Esophagus muscularis mucosa (tissue), 3 donors: Measurements from ENCODE around the gene FAM222A.

Source experiments
- POLR2A ChIP-seq: fragments of 450-650 bp; IDR thresholded peaks from one replicate; pipeline ENCODE4 v1.6.1; 2017; ENCODE audit warnings: antibody characterized with exemption, moderate library complexity, mild to moderate bottlenecking, low read depth
- POLR2AphosphoS5 ChIP-seq, 2 donors: sonication (generic); formaldehyde crosslinking; IDR thresholded peaks; one replicate each; pipeline ENCODE4 v1.6.1; 2017; ENCODE audit warnings: antibody characterized with exemption in 2 of 2
- TF ChIP-seq, protein P1 (sequence below), 3 experiments: fragments of 200-600 bp in 2 of 3; fragments of 450-650 bp in 1 of 3; sonication (generic) in 2 of 3; IDR thresholded peaks; one replicate each; pipeline ENCODE4 v1.5.1; 2017 to 2019; ENCODE audit warnings: antibody characterized with exemption in 3 of 3, mild to moderate bottlenecking in 2 of 3, moderate library complexity in 1 of 3

DNA sequence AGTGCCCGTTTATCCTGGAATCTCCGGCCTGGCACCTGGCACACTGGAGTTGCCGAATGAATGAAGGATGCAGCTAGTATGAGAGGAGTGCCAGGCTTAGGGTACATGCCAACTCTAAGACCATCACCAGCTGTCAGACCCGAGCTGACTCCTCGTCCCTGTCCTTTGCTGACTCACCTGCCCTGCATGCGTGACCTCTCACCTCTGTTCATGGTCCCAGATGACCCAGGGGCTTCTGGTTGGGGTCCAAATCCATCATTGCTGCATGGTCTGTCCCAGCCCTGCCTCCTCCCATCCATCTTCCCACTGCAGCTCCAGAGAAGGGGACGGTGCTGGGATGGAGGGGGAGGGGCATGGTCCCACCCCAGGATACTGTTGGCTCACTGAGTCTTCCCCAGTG is 9.9 kb upstream of the FAM222A start:
- TF ChIP-seq, protein P1, sequence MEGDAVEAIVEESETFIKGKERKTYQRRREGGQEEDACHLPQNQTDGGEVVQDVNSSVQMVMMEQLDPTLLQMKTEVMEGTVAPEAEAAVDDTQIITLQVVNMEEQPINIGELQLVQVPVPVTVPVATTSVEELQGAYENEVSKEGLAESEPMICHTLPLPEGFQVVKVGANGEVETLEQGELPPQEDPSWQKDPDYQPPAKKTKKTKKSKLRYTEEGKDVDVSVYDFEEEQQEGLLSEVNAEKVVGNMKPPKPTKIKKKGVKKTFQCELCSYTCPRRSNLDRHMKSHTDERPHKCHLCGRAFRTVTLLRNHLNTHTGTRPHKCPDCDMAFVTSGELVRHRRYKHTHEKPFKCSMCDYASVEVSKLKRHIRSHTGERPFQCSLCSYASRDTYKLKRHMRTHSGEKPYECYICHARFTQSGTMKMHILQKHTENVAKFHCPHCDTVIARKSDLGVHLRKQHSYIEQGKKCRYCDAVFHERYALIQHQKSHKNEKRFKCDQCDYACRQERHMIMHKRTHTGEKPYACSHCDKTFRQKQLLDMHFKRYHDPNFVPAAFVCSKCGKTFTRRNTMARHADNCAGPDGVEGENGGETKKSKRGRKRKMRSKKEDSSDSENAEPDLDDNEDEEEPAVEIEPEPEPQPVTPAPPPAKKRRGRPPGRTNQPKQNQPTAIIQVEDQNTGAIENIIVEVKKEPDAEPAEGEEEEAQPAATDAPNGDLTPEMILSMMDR (IDR thresholded peaks at IDR 0.05) = no peak
- TF ChIP-seq POLR2A (no peak), POLR2AphosphoS5 (IDR thresholded peaks at IDR 0.05) (no peak)
